HG03064 (cell line): Measurements from ENCODE around the gene ALG1.

ENCODE experiments used
- ATAC-seq: cut with Tn5 transposase; IDR thresholded peaks from one replicate; pipeline ENCODE4 v1.9.1; 2021; ENCODE audit warnings: low read depth; ENCODE audit not compliant: unreplicated experiment

Gene ALG1, protein sequence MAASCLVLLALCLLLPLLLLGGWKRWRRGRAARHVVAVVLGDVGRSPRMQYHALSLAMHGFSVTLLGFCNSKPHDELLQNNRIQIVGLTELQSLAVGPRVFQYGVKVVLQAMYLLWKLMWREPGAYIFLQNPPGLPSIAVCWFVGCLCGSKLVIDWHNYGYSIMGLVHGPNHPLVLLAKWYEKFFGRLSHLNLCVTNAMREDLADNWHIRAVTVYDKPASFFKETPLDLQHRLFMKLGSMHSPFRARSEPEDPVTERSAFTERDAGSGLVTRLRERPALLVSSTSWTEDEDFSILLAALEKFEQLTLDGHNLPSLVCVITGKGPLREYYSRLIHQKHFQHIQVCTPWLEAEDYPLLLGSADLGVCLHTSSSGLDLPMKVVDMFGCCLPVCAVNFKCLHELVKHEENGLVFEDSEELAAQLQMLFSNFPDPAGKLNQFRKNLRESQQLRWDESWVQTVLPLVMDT

DNA sequence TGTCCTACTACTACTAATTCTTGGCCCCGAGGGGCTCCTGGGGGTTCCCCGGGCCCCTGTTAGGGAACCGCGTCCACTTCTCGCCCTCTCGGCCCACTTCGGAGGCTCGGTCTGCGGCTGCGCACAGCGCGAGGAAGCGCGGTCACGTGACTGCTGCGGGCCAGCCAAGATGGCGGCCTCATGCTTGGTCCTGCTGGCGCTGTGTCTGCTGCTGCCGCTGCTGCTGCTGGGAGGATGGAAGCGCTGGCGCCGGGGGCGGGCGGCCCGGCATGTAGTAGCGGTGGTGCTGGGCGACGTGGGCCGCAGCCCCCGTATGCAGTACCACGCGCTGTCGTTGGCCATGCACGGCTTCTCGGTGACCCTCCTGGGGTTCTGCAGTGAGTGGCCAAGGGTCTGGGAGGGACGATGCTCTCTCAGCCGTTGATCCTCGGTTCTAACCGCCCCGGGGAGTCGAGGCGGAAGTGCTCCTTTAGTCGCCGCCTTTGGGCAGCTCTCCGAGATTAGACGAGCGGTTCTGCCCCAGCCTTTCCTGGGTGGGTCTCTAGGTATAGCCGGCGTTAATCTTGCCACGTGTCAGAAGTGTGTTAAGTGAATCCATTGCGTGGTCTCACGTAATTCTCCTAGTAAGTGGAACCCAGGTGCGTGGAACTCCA, at the start of gene ALG1:
Gene ALG1 (plus strand): TSS at position 163 of the 653 bp plus-strand sequence. CDS start 7 bp downstream, at position 170.
- peak; percentile 68 for ATAC-seq

DNA sequence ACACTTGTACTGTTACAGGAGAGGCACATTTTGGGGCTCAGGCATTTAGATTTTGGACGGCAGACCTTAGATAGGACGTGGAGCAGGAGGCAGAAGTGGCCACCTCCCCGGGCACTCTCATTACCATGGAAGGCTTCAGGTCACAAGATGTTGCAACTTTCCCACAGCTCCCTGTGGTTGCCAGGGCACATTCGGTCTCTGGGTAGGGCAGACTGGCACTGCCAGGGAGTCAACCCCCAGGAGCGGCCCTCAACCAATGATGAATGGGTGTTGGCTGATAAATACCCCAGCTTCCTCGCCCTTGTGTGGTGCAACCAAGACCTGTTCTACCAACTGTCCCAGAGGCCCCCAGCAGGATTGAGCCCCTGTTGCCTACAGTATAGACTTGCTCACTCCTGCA, 49.1 kb upstream of the ALG1 start:
- ATAC-seq, result no peak

DNA sequence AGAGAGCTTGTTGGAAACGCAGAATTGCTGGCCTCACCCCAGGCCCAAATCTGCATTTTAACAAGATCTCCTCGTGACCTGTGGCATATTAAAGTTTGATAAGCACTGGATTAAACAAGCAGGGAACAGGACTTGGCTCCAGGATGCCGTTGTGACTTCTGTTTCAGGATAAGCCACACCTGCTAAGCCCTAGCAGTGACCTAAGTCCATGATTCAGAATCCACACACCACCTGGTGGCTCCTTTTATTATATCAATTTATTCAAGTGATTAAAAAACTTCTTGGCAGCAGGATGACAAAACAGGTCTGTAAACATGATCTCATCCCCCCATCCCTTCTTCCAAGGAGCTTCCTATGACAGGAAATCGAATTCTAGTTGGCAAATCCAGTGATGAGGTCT, 47.0 kb upstream of the ALG1 start:
- ATAC-seq, result no peak

DNA sequence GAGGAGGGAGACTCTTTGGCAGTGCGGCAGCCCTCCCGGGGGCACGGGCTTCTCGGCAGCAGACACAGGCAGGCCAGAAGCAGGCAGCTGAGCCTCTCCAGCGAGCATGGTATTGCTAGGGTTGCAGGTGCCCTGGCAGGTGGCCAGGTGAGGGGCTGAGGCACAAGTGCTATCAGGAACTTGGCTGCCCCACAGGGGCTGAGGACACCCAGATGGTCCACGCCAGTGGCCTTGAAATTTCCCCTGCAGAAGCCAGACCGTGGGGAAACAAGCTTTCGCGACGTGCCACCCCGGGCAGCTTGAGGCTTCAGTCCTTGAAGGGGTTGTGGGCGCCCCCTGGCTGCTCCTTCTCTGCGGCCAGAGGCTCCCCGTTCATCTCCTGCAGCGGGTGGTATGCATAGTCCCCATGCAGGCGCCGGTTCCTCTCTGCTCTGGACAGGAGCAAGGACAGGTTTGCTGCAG, 46.4 kb upstream of the ALG1 start:
- ATAC-seq, result no peak

DNA sequence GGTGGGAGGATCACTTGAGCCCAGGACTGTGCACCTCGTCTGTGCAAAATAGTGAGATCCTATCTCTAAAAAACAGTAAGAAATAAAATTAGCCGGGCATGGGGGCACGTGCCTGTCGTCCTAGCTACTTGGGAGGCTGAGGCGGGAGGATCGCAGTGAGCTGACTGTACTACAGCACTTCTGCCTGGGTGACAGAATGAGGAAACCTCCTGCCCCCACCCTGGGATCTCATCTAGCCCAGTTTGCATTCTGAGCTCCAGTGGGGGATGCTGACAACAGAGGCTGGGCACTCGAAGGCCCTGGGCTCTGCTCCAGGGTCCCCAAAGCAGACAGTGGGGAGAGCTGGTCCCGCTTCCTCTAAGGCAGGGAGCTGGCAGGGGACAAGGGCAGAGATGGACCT, 45.0 kb upstream of the ALG1 start:
- no peak for ATAC-seq

DNA sequence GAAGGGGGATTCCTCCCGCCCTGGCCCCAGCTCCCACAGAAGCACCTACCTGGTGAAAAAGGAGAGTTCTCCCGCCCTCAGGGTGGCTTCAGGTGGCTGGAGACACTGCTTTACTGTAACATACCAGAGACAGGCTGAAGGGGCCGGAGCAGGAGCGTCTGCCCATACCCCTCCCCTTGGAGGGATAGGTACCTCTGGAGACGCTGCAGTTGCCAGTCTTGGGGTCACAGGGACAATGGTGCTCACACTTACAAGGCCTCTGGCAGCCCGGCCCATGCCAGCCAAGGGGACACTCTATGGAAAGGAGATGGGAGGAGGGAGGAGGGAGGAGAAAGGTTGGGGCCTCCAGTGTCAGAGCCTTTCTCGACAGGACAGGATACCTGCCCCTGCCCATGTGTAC, 44.6 kb upstream of the ALG1 start:
- ATAC-seq, result no peak

DNA sequence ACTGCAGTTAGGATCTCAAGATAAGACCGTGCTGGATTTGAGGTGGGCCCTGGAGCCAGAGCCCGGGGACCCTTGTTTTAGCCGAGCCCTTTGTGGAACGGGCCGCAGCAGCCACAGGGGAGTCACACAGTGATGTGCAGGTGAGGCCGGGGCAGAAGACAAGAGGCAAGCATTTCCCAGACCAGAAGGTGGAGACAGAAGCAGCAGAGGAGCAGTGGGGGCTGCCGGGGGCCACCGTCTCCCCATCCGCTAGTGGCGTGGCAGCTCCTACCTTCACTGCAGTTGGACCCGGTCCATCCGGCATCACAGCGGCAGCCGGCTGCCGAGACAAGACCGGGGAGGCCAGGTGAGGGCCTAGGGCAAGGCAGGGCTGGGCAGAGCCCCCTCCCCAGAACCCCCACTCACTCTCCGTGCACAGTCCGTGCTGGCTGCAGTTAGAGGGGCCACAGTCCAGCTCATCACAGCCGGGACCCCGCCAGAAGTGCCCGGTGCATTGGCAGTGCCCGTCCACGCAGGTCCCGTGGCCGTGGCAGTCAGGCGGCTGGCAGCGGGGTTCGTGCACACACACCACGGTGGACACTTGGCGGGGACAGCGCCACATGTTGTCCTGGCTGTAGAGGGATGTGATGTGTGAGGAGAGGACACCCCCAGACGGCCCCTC, 43.9 kb upstream of the ALG1 start:
- no peak for ATAC-seq

DNA sequence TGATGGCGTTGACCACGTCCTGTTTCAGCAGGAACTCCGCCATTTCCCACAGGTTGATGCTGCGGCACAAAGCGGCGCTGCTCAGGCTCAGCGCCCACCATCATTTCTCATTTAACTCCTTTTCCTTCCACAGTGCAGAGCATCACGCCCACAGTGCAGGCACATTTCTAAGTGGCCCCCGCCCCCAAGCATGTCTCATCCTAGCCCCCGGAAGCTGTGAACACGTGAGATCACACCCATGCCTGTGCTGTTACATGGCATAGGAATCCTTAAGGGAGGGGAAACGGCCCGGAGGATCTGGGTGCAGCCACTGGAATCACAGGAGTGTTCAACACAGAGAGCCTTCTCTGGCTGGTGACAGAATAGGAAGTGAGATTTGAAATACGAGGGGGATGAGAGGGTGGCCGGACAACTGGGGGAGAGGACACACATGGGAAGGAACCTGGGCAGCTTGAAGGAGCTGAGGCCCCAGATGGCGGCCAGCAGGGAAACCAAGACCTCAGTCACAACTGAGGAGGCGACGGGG, 42.6 kb upstream of the ALG1 start:
- no peak for ATAC-seq

DNA sequence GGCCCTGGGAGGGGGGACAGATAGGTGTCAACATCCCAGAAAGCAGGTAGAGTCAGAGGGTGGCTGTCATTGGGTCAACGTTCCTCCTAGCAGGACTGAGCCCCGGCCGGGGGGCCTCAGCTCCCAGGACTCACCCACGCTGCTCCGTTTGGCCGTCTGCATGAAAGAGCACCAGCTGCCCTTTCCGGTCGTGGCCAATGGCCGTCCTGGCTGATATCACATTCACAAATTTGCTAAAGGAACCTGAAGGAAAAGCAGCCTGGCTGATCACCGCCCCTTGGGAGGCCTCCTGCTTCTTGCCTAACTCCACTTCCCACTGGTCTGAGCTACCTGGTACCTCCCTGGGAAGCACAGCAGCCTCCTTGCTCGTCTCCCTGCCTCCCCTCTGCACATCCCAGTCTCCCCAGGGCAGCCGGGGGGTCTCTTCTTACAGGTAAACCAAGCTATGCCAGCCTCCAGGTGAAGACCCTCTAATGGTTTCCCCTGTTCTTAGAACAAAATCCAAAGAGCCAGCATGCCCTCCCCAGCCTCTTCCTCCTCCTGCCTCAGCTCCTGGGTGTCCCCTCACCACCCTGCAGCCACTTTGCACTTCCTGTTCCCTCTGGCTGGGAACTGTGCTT, 41.3 kb upstream of the ALG1 start:
- no peak for ATAC-seq

DNA sequence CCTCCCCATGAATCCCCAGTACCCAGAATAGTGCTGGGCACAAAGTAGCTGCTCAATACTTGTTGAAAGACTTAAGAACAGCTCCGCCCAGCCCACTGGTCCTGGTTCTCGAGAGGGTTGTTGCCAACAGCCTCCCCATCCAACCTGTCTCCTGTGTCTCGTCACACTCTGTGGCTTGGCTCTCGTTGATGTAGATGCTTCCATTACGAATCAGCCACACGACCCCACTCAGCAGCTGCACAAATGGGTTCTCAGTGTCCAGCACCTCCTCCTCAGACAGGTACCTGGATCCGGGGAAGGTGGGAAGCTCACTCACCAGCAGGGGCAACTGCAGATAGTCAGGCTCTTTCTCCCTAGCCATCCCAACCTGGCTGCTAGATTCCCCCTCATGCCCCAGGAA, 40.0 kb upstream of the ALG1 start:
- ATAC-seq, result no peak

DNA sequence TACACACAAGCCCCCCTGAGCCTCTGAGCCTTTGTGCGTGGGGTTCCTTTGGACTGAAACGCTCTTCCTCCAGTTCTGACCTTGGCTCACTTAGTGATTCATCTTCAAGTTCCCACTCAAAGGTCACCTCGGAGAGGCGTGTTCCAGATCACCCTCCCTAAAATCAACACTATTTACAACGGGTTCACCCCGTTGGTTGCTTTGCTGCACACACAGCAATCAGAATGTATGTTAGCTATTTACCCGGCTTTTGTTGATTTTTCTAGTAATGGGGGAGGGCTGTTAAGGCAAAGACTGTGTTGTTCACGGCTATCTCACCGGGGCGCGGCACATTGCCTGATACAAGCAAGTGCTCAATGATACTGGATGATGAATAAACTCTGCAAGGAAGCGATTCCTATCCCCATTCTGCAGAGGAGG, 38.9 kb upstream of the ALG1 start:
- no peak for ATAC-seq

DNA sequence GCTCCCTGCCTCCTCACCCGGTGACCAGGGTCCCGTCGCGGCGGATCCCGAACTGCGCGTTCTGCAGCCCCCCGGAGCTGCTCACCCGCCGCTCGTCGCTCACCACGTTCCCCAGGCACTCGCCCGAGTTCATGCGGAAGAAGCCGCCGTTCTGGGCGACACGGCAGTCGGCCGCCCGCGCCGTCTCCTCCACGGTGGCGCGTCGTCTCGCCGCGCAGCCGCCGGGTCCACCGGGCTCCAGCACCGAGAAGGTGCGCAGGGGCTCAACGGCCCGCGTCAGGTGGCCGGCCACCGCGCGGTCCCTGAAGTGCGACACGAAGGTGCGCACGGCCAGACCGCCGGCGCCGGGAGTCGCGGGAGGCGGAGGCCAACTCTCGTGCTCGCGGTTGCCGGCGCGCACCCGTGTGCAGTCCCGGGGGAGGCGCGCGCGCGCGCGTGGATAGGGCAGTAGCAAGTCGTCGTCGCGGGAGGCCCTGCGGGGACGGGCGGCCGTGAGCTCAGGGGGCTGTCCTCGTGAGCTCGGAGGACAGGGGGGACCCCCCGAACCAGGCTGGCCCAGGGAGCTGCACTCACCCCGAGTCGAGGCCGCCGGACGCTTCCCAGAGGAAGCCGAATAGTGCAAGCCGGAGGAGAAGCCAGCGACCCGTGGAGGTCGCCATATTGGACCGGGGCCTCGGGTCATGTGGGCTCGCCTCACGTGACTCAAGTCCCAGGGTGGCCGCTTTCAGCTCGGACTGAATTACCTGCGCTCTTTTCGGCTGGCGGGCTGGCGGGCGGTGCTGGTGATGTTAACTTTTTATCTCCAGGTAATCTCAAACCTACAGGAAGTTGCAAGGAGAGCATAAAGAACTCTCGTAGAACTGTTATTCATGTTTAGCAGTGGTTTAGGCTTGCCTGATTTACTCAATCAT, 38.1 kb upstream of the ALG1 start, which contains the start of gene NAGPA:
Gene NAGPA (minus strand): TSS at position 680 of the 911 bp plus-strand sequence. CDS start 21 bp downstream, at position 659.
- ATAC-seq, result peak; percentile 91

DNA sequence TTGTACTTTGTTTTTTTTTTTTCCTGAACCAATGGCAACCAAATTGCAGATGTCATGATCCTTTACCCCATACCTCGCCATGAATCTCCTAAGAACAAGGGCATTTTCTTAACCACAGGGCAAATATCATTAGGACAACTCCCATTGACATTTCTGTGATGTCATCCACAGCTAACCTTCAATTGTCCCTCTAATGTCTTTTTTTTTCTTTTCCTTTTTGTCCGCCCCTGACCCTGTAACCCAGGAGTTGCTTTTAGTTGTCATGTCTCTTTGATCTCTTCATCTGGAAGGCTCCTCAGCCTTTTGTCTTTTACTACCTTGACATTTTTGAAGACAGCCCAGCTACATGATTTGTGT, 37.5 kb upstream of the ALG1 start:
- ATAC-seq, result no peak

DNA sequence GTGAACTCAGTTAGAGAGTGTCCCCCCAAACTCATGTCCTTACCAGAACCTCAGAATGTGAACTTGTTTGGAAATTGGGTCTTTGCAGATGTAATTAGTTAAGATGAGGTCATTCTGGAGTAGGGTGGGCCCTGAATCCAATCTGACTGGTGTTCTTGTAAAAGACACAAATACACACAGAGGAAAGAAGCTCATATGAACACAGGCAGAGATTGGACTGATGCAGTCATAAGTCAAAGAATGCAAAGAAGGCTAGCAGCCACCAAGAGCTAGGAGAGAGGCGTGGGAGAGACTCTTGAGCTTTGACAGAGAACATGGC, 35.8 kb upstream of the ALG1 start:
- no peak for ATAC-seq

DNA sequence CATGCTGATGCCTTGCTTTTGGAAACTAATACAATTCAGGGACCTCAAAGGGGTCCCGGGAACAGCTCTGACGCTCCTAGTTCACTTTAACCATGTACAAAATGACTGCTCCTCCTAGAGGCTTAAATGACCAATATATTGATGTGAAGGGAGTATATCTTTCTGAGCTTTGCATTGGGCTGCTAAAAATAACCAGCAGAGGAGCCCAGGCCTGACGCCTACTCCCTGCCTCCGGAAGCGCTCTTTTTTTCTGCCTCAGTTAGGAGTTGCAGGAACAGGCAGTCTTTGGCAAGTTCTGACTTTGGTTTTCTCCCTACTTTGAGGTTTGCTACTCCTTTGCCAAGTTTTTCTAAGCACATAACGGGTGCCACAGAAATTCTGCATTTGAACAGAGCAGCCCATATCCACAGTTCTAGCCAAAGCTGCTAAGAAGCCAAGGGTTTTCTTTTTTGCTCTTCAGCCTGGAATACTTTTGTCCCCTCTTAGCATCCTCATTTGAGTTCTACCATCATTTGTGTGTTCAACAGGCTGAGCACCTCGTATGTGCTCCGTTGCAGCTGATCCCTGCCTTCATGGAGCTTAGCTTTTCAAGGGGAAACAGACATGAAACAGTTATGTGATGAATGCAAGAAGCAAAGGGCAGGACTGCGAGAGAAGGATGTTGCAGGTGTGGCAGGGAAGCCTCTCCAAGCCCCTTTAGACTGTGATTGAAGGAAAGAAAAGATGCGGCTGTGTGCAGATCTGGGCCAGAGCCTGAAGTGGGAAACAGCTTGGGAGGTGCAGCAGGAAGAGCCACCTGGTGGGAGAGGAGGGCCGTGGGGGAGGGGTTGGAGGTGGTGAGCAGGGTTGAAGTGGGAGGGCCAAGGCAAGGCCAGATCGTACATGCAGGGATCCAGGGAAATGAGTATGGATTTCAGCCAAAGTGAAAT, 35.2 kb upstream of the ALG1 start:
- ATAC-seq, result no peak

DNA sequence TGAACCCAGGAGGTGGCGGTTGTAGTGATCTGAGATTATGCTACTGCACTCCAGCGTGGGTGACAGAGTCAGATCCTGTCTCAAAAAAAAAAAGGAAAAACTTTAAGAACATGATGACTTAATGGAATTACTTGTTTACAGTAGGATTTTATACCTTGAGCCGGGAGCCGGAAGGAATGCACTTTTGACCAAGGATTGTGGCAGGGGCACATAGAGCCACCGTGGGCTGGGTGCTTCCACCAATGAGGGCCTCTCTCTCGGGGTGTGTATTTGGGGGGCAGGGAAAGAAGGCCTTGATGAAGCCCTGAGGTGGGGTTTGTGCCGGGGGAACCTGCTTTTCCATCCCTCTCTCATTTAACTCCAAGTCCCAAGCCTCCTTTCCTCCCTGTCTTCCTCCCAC, 31.2 kb upstream of the ALG1 start:
- ATAC-seq, result no peak

DNA sequence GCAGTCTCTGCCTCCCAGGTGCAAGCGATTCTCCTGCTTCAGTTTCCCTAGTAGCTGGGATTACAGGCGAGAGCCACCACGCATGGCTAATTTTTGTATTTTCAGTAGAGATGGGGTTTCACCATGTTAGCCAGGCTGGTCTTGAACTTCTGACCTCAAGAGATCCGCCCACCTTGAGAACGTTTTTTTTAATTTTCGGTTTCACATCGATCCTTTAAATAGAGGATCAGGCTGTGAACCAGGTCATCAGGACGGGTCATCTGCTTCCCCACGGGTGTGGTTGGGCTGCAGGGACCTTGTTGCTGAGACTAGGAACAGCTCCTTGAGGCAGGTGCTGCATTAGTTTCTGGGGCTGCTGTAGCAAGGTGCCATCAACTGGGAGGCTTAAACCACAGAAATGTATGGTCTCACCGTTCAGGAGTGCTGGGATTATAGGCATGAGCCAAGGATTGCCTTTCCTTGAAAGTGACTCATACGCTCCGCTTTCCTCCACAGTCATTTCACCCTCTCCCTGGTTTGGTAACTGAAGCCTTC, 30.0 kb upstream of the ALG1 start:
- no peak for ATAC-seq

DNA sequence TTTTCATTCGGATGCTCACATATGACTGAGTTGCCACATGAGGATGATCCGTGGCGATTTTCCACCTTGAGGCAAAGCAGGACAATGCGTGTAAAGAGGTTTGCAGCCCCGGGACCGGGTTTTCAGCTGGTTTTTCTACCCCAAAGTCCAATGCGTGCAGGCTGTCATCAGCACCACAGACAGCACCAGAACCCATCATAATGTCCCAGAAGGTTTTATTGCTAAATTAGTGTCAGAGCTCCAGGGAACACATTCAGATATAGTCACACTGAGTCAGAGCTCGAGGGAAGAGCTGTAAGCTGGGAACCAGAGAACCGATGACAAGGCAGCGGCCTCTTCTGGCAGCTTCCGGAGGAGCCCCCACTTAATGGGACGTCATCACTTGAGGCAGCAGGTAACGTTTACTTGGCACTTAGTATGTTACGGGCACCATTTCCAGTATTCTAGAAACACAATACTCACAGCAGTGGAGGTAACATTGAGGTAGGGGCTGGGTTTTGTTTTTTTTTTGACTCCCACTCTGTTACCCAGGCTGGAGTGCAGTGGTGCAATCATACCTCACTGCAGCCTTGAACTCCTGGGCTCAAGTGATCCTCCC, 29.0 kb upstream of the ALG1 start:
- no peak for ATAC-seq
